Lung (tissue), 12 donors: ENCODE measurements around the gene DPYSL5. TPM values are rescaled to one million over a fixed set of nuclear protein-coding genes. Genes with fewer than 3 reads are reported as not detected.

Experiments used
- ATAC-seq: fragments of 200-7000 bp; cut with Tn5 transposase; one replicate; pipeline ENCODE4 v1.9.1; 2020; ENCODE audit warnings: moderate number of reproducible peaks; ENCODE audit not compliant: insufficient read depth, low FRiP score
- DNase-seq, 3 donors: peaks; one replicate each; pipeline ENCODE4 v3.0.0-alpha.2; 2013 to 2017
- H3K27ac ChIP-seq, 2 donors: one replicate each; pipeline ENCODE4 v1.5.1; 2013; ENCODE audit warnings: mild to moderate bottlenecking in 2 of 2, moderate library complexity in 2 of 2, control low read depth in 1 of 2, inconsistent platforms in 1 of 2, low read depth in 1 of 2, low read length in 1 of 2
- H3K27me3 ChIP-seq, 3 donors: one replicate each; pipeline ENCODE4 v1.5.1; 2013; ENCODE audit warnings: low read length in 2 of 3; ENCODE audit not compliant: control insufficient read depth in 3 of 3, insufficient read depth in 3 of 3
- H3K36me3 ChIP-seq, 4 donors: one replicate each; pipeline ENCODE4 v1.5.1; 2013; ENCODE audit warnings: low read length in 4 of 4, mild to moderate bottlenecking in 1 of 4, moderate library complexity in 1 of 4; ENCODE audit not compliant: control insufficient read depth in 4 of 4, insufficient read depth in 4 of 4
- H3K4me1 ChIP-seq, 5 donors: one replicate each; pipeline ENCODE4 v1.5.1; 2013; ENCODE audit warnings: low read length in 5 of 5, mild to moderate bottlenecking in 2 of 5, moderate library complexity in 1 of 5; ENCODE audit not compliant: control insufficient read depth in 5 of 5, insufficient read depth in 5 of 5
- H3K4me3 ChIP-seq: one replicate; pipeline ENCODE4 v1.5.1; 2013; ENCODE audit warnings: mild to moderate bottlenecking, control low read depth, moderate library complexity
- H3K9ac ChIP-seq, 2 donors: one replicate each; pipeline ENCODE4 v1.5.1; 2013; ENCODE audit warnings: low read length in 2 of 2, control low read depth in 1 of 2; ENCODE audit not compliant: insufficient read depth in 1 of 2
- H3K9me3 ChIP-seq, 4 donors: one replicate each; pipeline ENCODE4 v1.5.1; 2013; ENCODE audit warnings: low read length in 3 of 4, mild to moderate bottlenecking in 1 of 4, moderate library complexity in 1 of 4; ENCODE audit not compliant: control insufficient read depth in 4 of 4, insufficient read depth in 3 of 4
- CTCF ChIP-seq: IDR thresholded peaks from 2 replicates; pipeline ENCODE4 v1.5.1; 2012; ENCODE audit warnings: mild to moderate bottlenecking; ENCODE audit errors: control extremely low read depth, extremely low read depth
- WGBS, 2 donors: extraction: QIAGEN DNeasy Blood & Tissue Kit; methylation state at CpG; one replicate each; pipeline ENCODE4 v1.1.7; 2013; 5-methylcytosine and 5-hydroxymethylcytosine counted together
- polyA plus RNA-seq, 2 donors: library from polyadenylated mRNA; stranded (reverse); fragments of 200-250 nt; gene quantifications; one replicate each; pipeline ENCODE4 v1.2.1, GENCODE V29; 2013
- total RNA-seq, 2 donors: library from RNA; depleted of rRNA in 1 of 2; stranded (reverse); fragments of >200 nt in 1 of 2; gene quantifications; one replicate each; pipeline ENCODE4 v1.2.1, GENCODE V29; 2014 to 2021
- donor health status: control.
- donor health status: control.
- donor health status: Bipolar disorder and iron deficiency.
- donor health status: healthy.
- donor health status: DM: yes; HTN: yes; CAD: no.

DPYSL5 gene
- total and polyA plus RNA-seq, 4 donors, result 0.09 TPM; not detected in 3

DNA sequence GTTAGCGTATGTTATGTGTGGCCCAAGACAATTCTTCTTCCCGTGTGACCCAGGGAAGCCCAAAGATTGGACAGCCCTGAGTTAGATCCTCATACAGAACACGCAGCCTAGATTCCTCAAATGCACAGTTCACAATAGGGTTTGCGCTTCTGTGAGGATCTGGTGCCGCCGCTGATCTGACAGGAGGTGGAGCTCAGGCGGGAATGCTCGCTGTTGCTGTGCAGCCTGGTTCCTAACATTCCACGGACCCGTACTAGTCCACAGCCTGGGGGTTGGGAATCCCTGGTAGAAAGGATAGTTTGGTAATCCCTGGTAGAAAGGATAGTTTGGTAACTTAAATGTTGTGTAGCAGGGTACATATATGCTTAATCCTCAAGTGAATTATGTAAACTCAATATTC is 149.5 kb downstream of the DPYSL5 start:
- Histone ChIP-seq H3K27me3 (no peaks in the 10 kb centered on the region), H3K9me3 (no peaks in the 10 kb centered on the region), H3K27ac (no peak overlapping the region), H3K36me3 (no peaks in the 10 kb centered on the region), H3K4me3 (no peak overlapping the region), H3K4me1 (no peaks in the 10 kb centered on the region), H3K9ac (no peak overlapping the region)
- WGBS, 2 donors, result 75 to 77% methylated on average over 10 of the region's 10 CpGs
- TF ChIP-seq CTCF, result no peak
- DNase-seq, result no peak
- ATAC-seq, result no peak

DNA sequence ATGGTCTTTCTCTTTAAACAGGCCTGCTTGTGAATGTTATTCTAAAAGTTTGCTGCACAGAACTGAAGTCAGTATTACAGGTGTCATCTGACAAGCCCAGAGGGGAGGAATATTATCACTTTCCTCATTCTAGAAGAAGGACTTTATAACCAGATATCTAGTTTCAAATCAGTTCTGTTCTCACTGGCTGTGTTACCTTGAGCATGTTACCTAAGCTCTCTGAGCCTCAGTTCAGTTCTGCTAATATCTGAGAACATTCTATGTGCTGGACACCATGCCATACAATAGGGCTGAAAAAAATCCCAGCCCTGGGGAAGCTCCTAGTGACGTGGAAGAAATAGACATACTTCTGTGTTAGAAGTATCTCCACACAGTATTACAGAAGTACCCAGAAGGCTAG is 150.4 kb downstream of the DPYSL5 start:
- Histone ChIP-seq H3K9ac (no peak overlapping the region), H3K27ac (no peak overlapping the region), H3K4me3 (no peak overlapping the region), H3K4me1 (no peaks in the 10 kb centered on the region), H3K36me3 (no peaks in the 10 kb centered on the region), H3K27me3 (no peaks in the 10 kb centered on the region), H3K9me3 (no peaks in the 10 kb centered on the region)
- 79 to 85% methylated on average over 1 of the region's 1 CpG for WGBS, 2 donors
- DNase-seq (no peak), ATAC-seq (no peak)
- TF ChIP-seq CTCF, result no peak

Other genes with a start within 250 kb of the DPYSL5 start
- gene CIB4, start 206.8 kb upstream of the DPYSL5 start, total RNA-seq, result 1 to 10 TPM in 1 of 2 donors, not detected in 1; 1.3 TPM
- not detected for gene CIB4, start 206.8 kb upstream of the DPYSL5 start, polyA plus RNA-seq
- gene KCNK3, start 155.4 kb upstream of the DPYSL5 start, total RNA-seq, result 10 to 100 TPM; 27.7 to 29.9 TPM
- 10 to 100 TPM in 1 of 2 donors, 1 to 10 TPM in 1; 6.7 to 12.2 TPM for gene KCNK3, start 155.4 kb upstream of the DPYSL5 start, polyA plus RNA-seq
- gene SLC35F6, start 83.8 kb upstream of the DPYSL5 start, total RNA-seq, result 10 to 100 TPM; 14.8 to 49.9 TPM
- 10 to 100 TPM; 21.2 to 21.6 TPM for gene SLC35F6, start 83.8 kb upstream of the DPYSL5 start, polyA plus RNA-seq
- gene CENPA, start 62.1 kb upstream of the DPYSL5 start, total RNA-seq, result 1 to 10 TPM in 1 of 2 donors, under 1 TPM in 1; 0.71 to 1.5 TPM
- gene CENPA, start 62.1 kb upstream of the DPYSL5 start, polyA plus RNA-seq, result under 1 TPM; 0.94 to 0.96 TPM
- gene MAPRE3, start 122.5 kb downstream of the DPYSL5 start, total RNA-seq, result 10 to 100 TPM; 10.2 to 34.1 TPM
- gene MAPRE3, start 122.5 kb downstream of the DPYSL5 start, polyA plus RNA-seq, result 10 to 100 TPM; 20.4 to 41.9 TPM
- gene TMEM214, start 184.8 kb downstream of the DPYSL5 start, total RNA-seq, result 10 to 100 TPM; 34.3 to 99.2 TPM
- 10 to 100 TPM; 56.7 to 62.5 TPM for gene TMEM214, start 184.8 kb downstream of the DPYSL5 start, polyA plus RNA-seq
- 10 to 100 TPM; 17.3 to 22.3 TPM for gene AGBL5, start 203.5 kb downstream of the DPYSL5 start, total RNA-seq
- gene AGBL5, start 203.5 kb downstream of the DPYSL5 start, polyA plus RNA-seq, result 10 to 100 TPM in 1 of 2 donors, 1 to 10 TPM in 1; 8.6 to 11.6 TPM
- gene OST4, start 223.5 kb downstream of the DPYSL5 start, total RNA-seq, result 100 to 1,000 TPM; 164 to 238 TPM
- gene OST4, start 223.5 kb downstream of the DPYSL5 start, polyA plus RNA-seq, result 100 to 1,000 TPM; 379 to 577 TPM
- 100 to 1,000 TPM in 1 of 2 donors, 10 to 100 TPM in 1; 88.4 to 163 TPM for gene EMILIN1, start 230.5 kb downstream of the DPYSL5 start, total RNA-seq
- gene EMILIN1, start 230.5 kb downstream of the DPYSL5 start, polyA plus RNA-seq, result 10 to 100 TPM; 74.1 to 98.6 TPM
- gene KHK, start 238.6 kb downstream of the DPYSL5 start, total RNA-seq, result 1 to 10 TPM; 1.6 to 7.6 TPM
- 1 to 10 TPM; 3.1 to 4.2 TPM for gene KHK, start 238.6 kb downstream of the DPYSL5 start, polyA plus RNA-seq